GM19397 (cell line): ENCODE measurements around the gene ACACB.

Source experiments
- ATAC-seq: cut with Tn5 transposase; IDR thresholded peaks from one replicate; pipeline ENCODE4 v1.9.1; 2021; ENCODE audit warnings: mild to moderate bottlenecking, moderate library complexity; ENCODE audit not compliant: unreplicated experiment

Gene ACACB

DNA sequence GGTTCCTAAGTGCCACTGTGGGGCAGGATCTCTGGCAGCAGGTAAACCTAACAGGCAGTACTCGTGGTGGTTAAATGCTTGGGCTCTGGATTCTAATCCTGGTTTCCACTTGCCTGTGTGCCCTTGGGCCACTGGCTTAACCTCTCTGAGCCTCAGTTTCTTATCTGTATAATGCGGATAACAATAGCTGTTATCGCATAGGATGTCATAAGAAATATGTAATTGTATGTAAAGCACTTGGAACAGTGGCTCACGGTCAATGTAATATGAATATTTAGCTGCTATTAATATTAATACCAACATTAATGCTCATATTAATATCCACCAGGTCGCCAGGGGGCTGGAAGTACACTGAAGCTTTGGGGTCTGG, 175.9 kb downstream of the ACACB start:
- ATAC-seq, result no peak

- no peak for ATAC-seq
Measured at GRCh38 chr12:109293106-109293505, 176.7 kb downstream of the ACACB start.

DNA sequence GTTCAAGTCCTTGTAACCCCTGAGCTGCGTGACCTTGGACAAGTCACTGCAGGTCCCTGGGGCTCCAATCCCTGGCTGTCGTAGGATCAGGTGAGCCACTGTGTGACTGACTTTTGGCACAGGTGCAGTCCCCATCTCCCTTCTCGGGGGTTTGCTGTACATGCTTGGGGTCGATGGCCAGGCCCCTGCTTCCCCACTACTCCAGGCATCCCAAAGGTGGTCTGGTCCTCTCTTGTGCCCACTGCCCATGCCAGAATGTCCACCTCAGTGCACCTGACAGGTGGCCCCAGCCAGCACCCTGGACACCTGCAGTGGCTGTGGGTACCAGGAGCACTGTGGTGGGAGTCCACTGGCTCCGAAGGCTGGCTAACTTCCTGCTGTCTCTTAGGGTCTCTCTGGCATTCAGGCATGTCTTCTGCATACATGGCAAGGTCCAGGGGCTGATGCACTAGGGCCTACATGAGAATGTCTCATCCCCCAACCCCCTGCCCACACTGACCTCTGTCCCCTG, 178.0 kb downstream of the ACACB start:
- no peak for ATAC-seq

DNA sequence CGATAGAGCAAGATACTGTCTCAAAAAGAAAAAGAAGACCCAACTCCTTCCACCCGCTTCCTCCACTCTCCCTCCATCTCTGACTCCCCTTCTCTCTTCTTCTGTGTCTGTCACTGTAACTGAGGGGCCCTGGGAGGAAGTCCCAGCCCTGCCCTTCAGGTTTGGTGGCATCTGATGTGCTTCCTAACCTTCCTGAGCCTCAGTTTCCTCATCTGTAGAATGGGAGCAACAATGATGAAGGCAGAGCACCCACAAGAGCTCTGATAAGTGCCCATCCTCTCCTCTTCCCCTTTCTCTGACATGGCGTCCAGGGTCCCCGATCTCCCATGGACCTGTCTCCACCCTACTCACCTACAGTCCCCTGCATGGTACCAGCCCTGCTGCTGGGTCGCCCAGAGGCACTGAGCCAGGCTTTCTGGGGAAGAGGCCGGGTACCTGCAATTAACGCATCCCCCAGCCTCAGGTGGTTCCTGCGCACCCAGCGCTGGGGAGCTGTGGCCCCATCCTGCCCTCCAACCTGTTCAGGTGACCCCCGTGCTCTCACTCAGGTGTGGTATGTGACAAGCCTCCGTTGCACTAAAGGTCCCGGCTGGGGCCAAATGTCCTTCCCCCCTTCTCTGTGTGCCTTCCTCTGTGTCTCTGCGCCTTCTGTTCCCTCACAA, 179.5 kb downstream of the ACACB start:
- ATAC-seq, result no peak

- ATAC-seq, result no peak
Measured at GRCh38 chr12:109296431-109296830, 180.0 kb downstream of the ACACB start.

DNA sequence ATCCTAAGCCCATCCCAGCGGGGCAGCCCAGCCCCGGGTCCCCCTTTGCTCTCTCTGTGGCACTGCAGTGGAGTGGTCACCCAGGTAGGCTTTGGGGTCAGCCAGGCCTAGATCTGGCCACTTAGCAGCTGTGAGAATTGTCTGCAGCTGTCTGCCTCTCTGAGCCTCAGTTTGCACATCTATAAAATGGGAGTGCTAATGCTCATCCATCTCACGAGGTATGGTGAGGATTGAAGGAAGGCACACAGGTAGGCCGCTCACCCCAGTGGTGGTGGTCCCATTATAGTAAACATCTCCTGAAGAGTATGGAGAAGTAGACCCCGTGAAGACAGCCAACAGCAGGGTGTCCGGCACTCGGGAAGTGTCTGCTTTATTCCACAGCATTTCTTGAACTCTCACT, 183.5 kb downstream of the ACACB start:
- ATAC-seq, result no peak

DNA sequence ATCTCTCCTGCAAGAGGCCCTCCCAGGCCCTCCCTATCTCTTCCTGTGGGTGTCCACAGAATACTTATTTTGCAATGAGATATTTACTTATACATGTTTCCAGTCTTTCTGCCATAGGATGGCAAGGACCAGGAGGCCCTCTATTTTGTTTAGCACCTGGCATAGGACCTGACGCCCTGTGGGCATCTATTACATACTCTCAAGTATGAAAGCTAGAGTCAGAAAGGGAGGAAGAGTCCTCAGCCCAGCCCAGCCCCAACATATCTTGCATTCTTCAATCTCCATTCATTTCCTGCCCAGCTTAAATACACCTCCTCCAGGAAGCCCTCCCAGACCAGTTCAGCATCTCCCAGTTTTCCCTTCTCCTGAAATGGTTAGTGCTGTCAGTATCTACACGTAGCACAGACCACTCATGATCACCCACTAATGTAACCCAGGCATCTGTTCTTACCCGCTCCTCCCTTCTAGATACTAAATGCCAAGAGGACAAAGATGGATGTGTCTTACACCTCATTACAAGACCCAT, 185.3 kb downstream of the ACACB start:
- no peak for ATAC-seq

- ATAC-seq, result no peak
Measured at GRCh38 chr12:109302358-109302757, 186.0 kb downstream of the ACACB start.

DNA sequence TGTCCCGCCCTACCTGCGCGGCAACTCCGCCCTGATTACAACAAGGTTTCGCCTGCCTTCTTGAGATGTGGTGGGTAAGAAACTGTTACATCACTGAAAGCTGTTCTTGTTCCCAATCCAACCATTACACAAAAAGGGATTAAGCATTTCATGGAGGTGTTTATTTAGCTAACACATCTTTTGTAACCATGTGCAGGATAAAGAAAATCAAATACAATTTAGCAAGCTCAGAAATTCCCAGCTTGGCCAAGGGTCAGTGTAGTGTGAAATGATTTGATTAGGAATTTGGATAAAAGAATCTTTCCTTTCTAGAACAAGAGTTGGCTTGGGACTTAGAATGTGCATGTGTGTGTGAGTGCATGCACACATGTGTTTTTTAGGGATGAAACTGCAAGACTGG, 186.4 kb downstream of the ACACB start:
- ATAC-seq, result no peak

DNA sequence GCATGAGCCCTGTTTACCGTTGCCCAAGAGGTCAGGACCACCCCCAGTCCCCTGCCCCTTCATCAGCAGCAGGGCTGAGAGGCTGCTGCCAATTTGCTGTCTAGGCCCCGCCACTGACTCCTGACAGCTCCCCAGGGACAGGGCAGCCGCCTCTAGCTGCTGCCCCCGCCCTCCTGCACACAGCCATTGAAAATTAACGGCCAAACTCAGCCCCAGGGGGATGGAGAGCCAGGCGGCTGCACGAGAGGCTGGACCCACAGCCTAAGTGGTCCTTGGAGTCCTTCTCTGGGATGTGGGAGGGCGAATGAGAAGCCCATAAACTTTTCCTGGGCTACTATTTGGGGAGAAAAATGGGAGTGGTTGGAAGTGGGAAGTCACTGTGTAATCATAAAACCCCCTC, 188.1 kb downstream of the ACACB start:
- ATAC-seq, result no peak

DNA sequence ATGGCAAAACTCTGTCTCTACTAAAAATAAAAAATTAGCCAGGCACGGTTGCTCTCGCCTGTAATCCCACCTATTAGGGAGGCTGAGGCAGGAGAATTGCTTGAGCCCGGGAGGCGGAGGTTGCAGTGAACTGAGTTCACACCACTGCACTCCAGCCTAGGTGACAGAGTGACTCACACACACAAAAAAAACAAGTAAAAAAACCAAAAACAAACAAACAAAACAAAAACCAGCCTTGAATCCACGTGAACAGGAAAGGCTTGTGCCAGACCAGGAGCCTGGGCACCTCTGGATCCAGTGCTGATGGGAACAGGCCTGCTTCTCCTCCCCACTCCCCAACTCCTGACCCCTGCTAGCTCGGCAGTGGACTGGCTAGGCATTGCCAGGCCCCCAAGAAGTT, 189.2 kb downstream of the ACACB start:
- no peak for ATAC-seq

- ATAC-seq, result no peak
Measured at GRCh38 chr12:109307051-109307450, 190.7 kb downstream of the ACACB start.

- ATAC-seq, result no peak
Measured at GRCh38 chr12:109308534-109309380, 192.4 kb downstream of the ACACB start, which contains the start of gene FOXN4. FOXN4 (minus strand) TSS chr12:109309284; CDS start chr12:109308321, 963 bp downstream.

- no peak for ATAC-seq
Measured at GRCh38 chr12:109309381-109310246, 193.2 kb downstream of the ACACB start.

GRCh38 chr12:109310247-109311125, 194.1 kb downstream of the ACACB start:
- no peak for ATAC-seq
